Right lobe of liver (tissue), 4 donors: ENCODE results near the gene TRNT1.

Source experiments
- CTCF ChIP-seq, 4 donors: fragments of 200-600 bp in 3 of 4; fragments of 450-650 bp in 1 of 4; IDR thresholded peaks; one replicate each; pipeline versions ENCODE4 v1.5.1 to v1.8.0; 2016 to 2022; ENCODE audit warnings: antibody characterized with exemption in 4 of 4, mild to moderate bottlenecking in 2 of 4
- POLR2A ChIP-seq: fragments of 450-650 bp; IDR thresholded peaks from one replicate; pipeline ENCODE4 v1.6.1; 2017; ENCODE audit warnings: antibody characterized with exemption, mild to moderate bottlenecking
- donor health status: DM: no; HTN: no; CAD: no.
- donor health status: DM: no; HTN: no; CAD: no.
- donor health status: DM: no; HTN: yes; CAD: no.

- no peak for TF ChIP-seq CTCF (IDR thresholded peaks at IDR 0.05)
- no peak for TF ChIP-seq POLR2A
Measured at GRCh38 chr3:3178498-3179328, 52.0 kb downstream of the TRNT1 start.
